Mucosa of descending colon (tissue), 3 donors: Measurements from ENCODE around the gene TLK1. TPM values are rescaled to one million over a fixed set of nuclear protein-coding genes. Genes with fewer than 3 reads are reported as not detected.
"Not testable (repeated sequence)": the region's sequence is repeated elsewhere in the genome, so short reads cannot be mapped to it uniquely, and the experiment has no call there.

Experiments
- ATAC-seq: fragments of 200-7000 bp; cut with Tn5 transposase; one replicate; pipeline ENCODE4 v1.9.1; 2020; ENCODE audit warnings: mild to moderate bottlenecking, moderate library complexity
- DNase-seq, 3 donors: peaks; one replicate each; pipeline ENCODE4 v3.0.0-alpha.2; 2020
- H3K36me3 ChIP-seq: fragments of 200-600 bp; one replicate; pipeline ENCODE4 v1.8.0; 2021; ENCODE audit warnings: low read depth, mild to moderate bottlenecking
- H3K4me1 ChIP-seq: fragments of 200-600 bp; one replicate; pipeline ENCODE4 v1.8.0; 2021; ENCODE audit warnings: low read depth, mild to moderate bottlenecking
- H3K4me3 ChIP-seq: fragments of 200-600 bp; one replicate; pipeline ENCODE4 v1.8.0; 2021; ENCODE audit warnings: mild to moderate bottlenecking
- H3K9me3 ChIP-seq: fragments of 200-600 bp; one replicate; pipeline ENCODE4 v1.8.0; 2021; ENCODE audit warnings: mild to moderate bottlenecking
- CTCF ChIP-seq: fragments of 200-600 bp; IDR thresholded peaks from one replicate; pipeline ENCODE4 v1.8.0; 2022; ENCODE audit warnings: antibody characterized with exemption, mild to moderate bottlenecking
- intact Hi-C, 2 donors: fragments of 100-400 bp; cut with DNase I in 1 of 2; cut with micrococcal nuclease in 1 of 2; formaldehyde crosslinking; loops; one replicate each; pipeline versions ENCODE4 v1.11.0 to v1.11.1; 2022; cut with DNase I, micrococcal nuclease
- total RNA-seq, 3 donors: library from RNA; stranded (reverse); fragmentation: NEBNext Ultra II Directional in 2 of 3; extraction: Animal tissue kit (Norgen Biotek cat#: 25700) in 2 of 3; gene quantifications; one replicate each; pipeline versions ENCODE4 v1.2.1 to v1.2.4, GENCODE V29; 2021 to 2023
- donor health status: DM: no; HTN: no; CAD: no; lungs with moderate emphysema.
- donor health status: DM: no; HTN: no; CAD: no.
- donor health status: DM: no; HTN: yes; CAD: no.

Gene TLK1
- total RNA-seq, 3 donors from 2014 or later: 91.6 to 112 (median 109) TPM

- DNase-seq (no peak), ATAC-seq (no peak)
- no peaks in the 10 kb centered on the region for H3K4me1 ChIP-seq
- intact Hi-C loops: loop anchor here in 1 of 2 donors (10.0 kb wide), 1 partner anchor 265 kb away; the partner anchor contains the start of genes DCAF17 and METTL8
- TF ChIP-seq CTCF: no peak
- H3K4me3 ChIP-seq: no peak overlapping the region
- no peaks in the 10 kb centered on the region for H3K9me3 ChIP-seq
- H3K36me3 ChIP-seq: no peaks in the 10 kb centered on the region
These were observed 8.6 kb upstream of the TLK1 start for GRCh38 chr2:171169333-171169732.

- H3K9me3 ChIP-seq: no peaks in the 10 kb centered on the region
- ATAC-seq (no peak), DNase-seq (no peak)
- H3K4me3 ChIP-seq: no peak overlapping the region
- peaks cover under 1% of the 10 kb centered on the region for H3K4me1 ChIP-seq
- intact Hi-C loops: loop anchor here in 1 of 2 donors (10.0 kb wide), 1 partner anchor 267 kb away; the partner anchor contains the start of genes DCAF17 and METTL8
- no peaks in the 10 kb centered on the region for H3K36me3 ChIP-seq
- no peak for TF ChIP-seq CTCF
These were observed 6.8 kb upstream of the TLK1 start for GRCh38 chr2:171167352-171167997.

GRCh38 chr2:171166328-171166983 lies 5.8 kb upstream of the TLK1 start:
- intact Hi-C loops: loop anchor here in 1 of 2 donors (10.0 kb wide), 1 partner anchor 268 kb away; the partner anchor contains the start of genes DCAF17 and METTL8

GRCh38 chr2:171165967-171166327 lies 5.3 kb upstream of the TLK1 start:
- Histone ChIP-seq H3K4me1 (peaks cover 8% of the 10 kb centered on the region), H3K36me3 (no peaks in the 10 kb centered on the region), H3K4me3 (no peak overlapping the region), H3K9me3 (no peaks in the 10 kb centered on the region)
- intact Hi-C loops: loop anchor here in 1 of 2 donors (10.0 kb wide), 1 partner anchor 269 kb away; the partner anchor contains the start of genes DCAF17 and METTL8
- DNase-seq (no peak), ATAC-seq (no peak)
- no peak for TF ChIP-seq CTCF

More at GRCh38 chr2:171166328-171166983, 5.8 kb upstream of the TLK1 start:
- Histone ChIP-seq H3K4me1 (peaks cover 8% of the 10 kb centered on the region), H3K36me3 (no peaks in the 10 kb centered on the region), H3K9me3 (no peaks in the 10 kb centered on the region), H3K4me3 (no peak overlapping the region)
- TF ChIP-seq CTCF: no peak
- no peak for DNase-seq
- ATAC-seq: no peak

- no peak for TF ChIP-seq CTCF
- DNase-seq (no peak), ATAC-seq (no peak)
- H3K9me3 ChIP-seq: no peaks in the 10 kb centered on the region
- H3K4me3 ChIP-seq: no peak overlapping the region
- H3K4me1 ChIP-seq: peaks cover 14% of the 10 kb centered on the region
- H3K36me3 ChIP-seq: no peaks in the 10 kb centered on the region
- intact Hi-C loops: loop anchor here in 1 of 2 donors (10.0 kb wide), 1 partner anchor 272 kb away; the partner anchor contains the start of genes DCAF17 and METTL8
These were observed 2.6 kb upstream of the TLK1 start for GRCh38 chr2:171163261-171163660.

GRCh38 chr2:171162522-171163197 lies 2.0 kb upstream of the TLK1 start:
- not testable (repeated sequence) for H3K4me3 ChIP-seq, ATAC-seq, H3K36me3 ChIP-seq, H3K9me3 ChIP-seq, DNase-seq
- peaks cover 18% of the 10 kb centered on the region for H3K4me1 ChIP-seq
- intact Hi-C loops: loop anchor here in 1 of 2 donors (10.0 kb wide), 1 partner anchor 272 kb away; the partner anchor contains the start of genes DCAF17 and METTL8
